IPS-20b (cell line): ENCODE data around the gene PTPN5.

Source experiments
- H3K27ac ChIP-seq: one replicate; pipeline ENCODE4 v1.5.1; 2013; ENCODE audit warnings: low read length
- H3K27me3 ChIP-seq: 2 replicates; pipeline ENCODE4 v1.6.1; 2013; ENCODE audit warnings: mild to moderate bottlenecking, low read length, inconsistent platforms; ENCODE audit not compliant: insufficient read depth
- H3K36me3 ChIP-seq: 2 replicates; pipeline ENCODE4 v1.6.1; 2013; ENCODE audit warnings: low read depth, mild to moderate bottlenecking, inconsistent platforms, low read length, moderate library complexity; ENCODE audit not compliant: insufficient read depth
- H3K4me1 ChIP-seq: 2 replicates; pipeline ENCODE4 v1.6.1; 2013; ENCODE audit warnings: mild to moderate bottlenecking, control low read depth, inconsistent platforms, low read length, moderate library complexity; ENCODE audit not compliant: insufficient read depth
- H3K4me3 ChIP-seq: 2 replicates; pipeline ENCODE4 v1.5.1; 2013; ENCODE audit warnings: mild to moderate bottlenecking, low read length, inconsistent platforms
- H3K9ac ChIP-seq: 2 replicates; pipeline ENCODE4 v1.6.1; 2013; ENCODE audit warnings: low read depth, mild to moderate bottlenecking, inconsistent platforms, low read length, moderate library complexity
- H3K9me3 ChIP-seq: 2 replicates; pipeline ENCODE4 v1.6.1; 2013; ENCODE audit warnings: mild to moderate bottlenecking, low read depth, low read length, inconsistent platforms; ENCODE audit not compliant: insufficient read depth

Gene PTPN5

GRCh38 chr11:18754308-18754707 lies 37.3 kb downstream of the PTPN5 start:
- no peak overlapping the region for H3K27ac ChIP-seq
- peaks cover 3% of the 10 kb centered on the region; the same call in 1 of the 2 replicates for H3K4me1 ChIP-seq
- H3K9ac ChIP-seq, result no peak overlapping the region
- no peaks in the 10 kb centered on the region for H3K9me3 ChIP-seq
- H3K4me3 ChIP-seq, result no peak overlapping the region
- no peaks in the 10 kb centered on the region for H3K27me3 ChIP-seq
- H3K36me3 ChIP-seq, result no peaks in the 10 kb centered on the region

- no peaks in the 10 kb centered on the region for H3K9me3 ChIP-seq
- H3K9ac ChIP-seq, result no peak overlapping the region
- H3K4me1 ChIP-seq, result peaks cover 6% of the 10 kb centered on the region
- no peaks in the 10 kb centered on the region for H3K27me3 ChIP-seq
- no peak overlapping the region for H3K4me3 ChIP-seq
- H3K27ac ChIP-seq, result no peak overlapping the region
- no peaks in the 10 kb centered on the region for H3K36me3 ChIP-seq
Observed at GRCh38 chr11:18752502-18752901, 39.1 kb downstream of the PTPN5 start.

DNA sequence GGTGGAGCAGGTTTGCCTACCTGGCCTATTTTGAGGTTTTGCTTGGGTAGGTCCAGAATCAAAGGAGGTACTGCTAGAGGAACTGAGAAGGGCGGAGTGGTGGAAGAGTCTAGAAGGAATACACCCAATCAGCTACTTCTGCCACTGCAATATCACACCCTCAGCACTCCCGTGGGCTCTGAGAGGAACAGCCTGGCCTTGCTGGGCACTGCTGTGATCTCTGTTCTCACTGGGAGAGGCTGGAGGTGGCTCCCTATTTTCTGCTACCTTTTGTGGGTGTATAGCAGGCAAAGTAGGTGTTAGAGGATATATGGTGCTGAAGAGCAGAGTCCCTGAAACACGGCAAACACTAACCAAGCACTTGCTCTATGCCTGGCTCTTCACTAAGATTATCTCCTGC lies 40.7 kb downstream of the PTPN5 start:
- H3K9me3 ChIP-seq, result no peaks in the 10 kb centered on the region
- peaks cover 6% of the 10 kb centered on the region for H3K4me1 ChIP-seq
- H3K27ac ChIP-seq, result no peak overlapping the region
- no peak overlapping the region for H3K4me3 ChIP-seq
- no peaks in the 10 kb centered on the region for H3K27me3 ChIP-seq
- H3K36me3 ChIP-seq, result no peaks in the 10 kb centered on the region
- H3K9ac ChIP-seq, result no peak overlapping the region

- Histone ChIP-seq H3K9me3 (no peaks in the 10 kb centered on the region), H3K36me3 (no peaks in the 10 kb centered on the region), H3K27ac (no peak overlapping the region), H3K4me3 (no peak overlapping the region), H3K4me1 (peaks cover 6% of the 10 kb centered on the region), H3K9ac (no peak overlapping the region), H3K27me3 (no peaks in the 10 kb centered on the region)
Observed at GRCh38 chr11:18749681-18750319, 41.8 kb downstream of the PTPN5 start.

- no peak overlapping the region for H3K9ac ChIP-seq
- no peak overlapping the region for H3K4me3 ChIP-seq
- no peaks in the 10 kb centered on the region for H3K9me3 ChIP-seq
- no peaks in the 10 kb centered on the region for H3K27me3 ChIP-seq
- H3K4me1 ChIP-seq, result peaks cover 6% of the 10 kb centered on the region
- no peaks in the 10 kb centered on the region for H3K36me3 ChIP-seq
- no peak overlapping the region for H3K27ac ChIP-seq
Observed at GRCh38 chr11:18748766-18749365, 42.7 kb downstream of the PTPN5 start.

DNA sequence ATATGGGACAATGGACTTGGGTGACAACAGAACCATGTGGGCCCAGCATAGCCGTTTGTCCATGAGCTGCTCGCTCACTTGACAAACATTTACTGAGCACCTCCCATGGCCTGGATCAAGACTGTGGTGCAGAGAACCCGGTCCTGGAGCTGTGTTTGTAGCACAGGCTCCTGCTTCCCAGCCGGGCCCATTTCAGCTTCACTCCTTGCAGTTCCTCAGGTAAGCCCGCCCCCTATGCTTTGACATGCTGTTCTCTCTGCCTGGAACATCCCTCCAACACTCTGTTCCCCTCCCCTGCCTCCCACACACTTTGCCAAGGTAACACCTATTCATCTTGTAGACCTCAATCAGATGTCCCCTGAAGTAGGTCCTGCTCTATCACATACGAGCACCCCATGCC lies 46.3 kb downstream of the PTPN5 start:
- Histone ChIP-seq H3K4me3 (no peak overlapping the region), H3K27me3 (no peaks in the 10 kb centered on the region), H3K4me1 (peaks cover 6% of the 10 kb centered on the region), H3K9me3 (no peaks in the 10 kb centered on the region), H3K36me3 (no peaks in the 10 kb centered on the region), H3K9ac (no peak overlapping the region), H3K27ac (no peak overlapping the region)

DNA sequence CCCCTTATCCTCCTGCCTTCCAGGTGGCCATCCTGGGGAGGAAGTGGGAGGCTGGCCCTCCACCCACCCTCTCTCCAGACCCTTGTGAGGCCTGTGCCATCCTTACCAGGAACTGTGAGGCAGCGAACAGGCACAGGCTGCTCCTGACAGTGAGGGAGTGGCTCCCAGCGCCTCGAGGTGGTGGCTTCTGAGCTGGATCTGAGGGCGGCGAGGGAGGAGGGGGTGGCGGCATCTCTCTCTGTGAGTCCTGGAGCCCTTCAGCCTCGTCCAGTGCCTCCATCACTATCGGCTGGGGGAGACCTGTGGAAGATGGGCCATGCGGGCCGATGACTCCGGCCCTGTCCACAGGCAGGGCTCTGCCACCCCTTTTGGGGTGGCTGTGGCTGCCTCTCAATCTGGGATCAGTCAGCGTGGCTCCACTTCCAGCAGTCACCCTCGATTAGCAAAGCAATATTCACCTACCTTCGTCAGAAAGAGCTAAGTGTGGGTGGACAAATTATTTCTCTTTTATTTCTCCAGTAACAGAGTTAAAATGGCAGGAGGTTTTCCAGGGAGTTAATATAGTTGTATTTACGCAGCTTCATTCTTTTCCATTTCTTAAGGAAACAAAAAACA lies 47.6 kb downstream of the PTPN5 start:
- Histone ChIP-seq H3K27ac (no peak overlapping the region), H3K4me3 (no peak overlapping the region), H3K9ac (no peak overlapping the region), H3K4me1 (peaks cover 2% of the 10 kb centered on the region; the same call in 1 of the 2 replicates), H3K27me3 (no peaks in the 10 kb centered on the region), H3K36me3 (no peaks in the 10 kb centered on the region), H3K9me3 (no peaks in the 10 kb centered on the region)

DNA sequence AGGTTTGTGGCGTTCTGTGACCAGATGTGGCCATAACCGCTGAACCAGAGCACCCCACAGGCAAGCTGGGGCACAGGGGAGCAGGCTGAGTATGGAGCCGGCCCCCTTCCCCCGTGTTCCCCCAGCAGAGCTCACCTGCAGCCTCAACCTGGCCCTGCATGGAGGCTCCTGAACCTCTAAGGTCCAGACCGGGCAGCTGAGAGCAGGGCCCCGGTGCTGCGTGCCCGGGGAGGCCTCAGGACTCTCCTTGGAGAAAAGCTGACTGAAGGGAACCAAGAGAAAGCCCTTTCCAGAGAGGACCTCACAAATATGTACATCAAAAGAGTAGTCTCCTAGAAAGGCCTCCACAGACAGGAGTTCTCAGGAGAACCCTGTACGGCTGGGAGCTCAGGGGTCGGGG lies 48.2 kb downstream of the PTPN5 start:
- Histone ChIP-seq H3K9ac (no peak overlapping the region), H3K4me1 (no peaks in the 10 kb centered on the region), H3K9me3 (no peaks in the 10 kb centered on the region), H3K36me3 (no peaks in the 10 kb centered on the region), H3K27me3 (no peaks in the 10 kb centered on the region), H3K27ac (no peak overlapping the region), H3K4me3 (no peak overlapping the region)

- no peak overlapping the region for H3K9ac ChIP-seq
- H3K36me3 ChIP-seq, result no peaks in the 10 kb centered on the region
- no peaks in the 10 kb centered on the region for H3K4me1 ChIP-seq
- no peak overlapping the region for H3K4me3 ChIP-seq
- H3K27me3 ChIP-seq, result no peaks in the 10 kb centered on the region
- no peak overlapping the region for H3K27ac ChIP-seq
- no peaks in the 10 kb centered on the region for H3K9me3 ChIP-seq
Observed at GRCh38 chr11:18741783-18742182, 49.8 kb downstream of the PTPN5 start.

GRCh38 chr11:18739685-18740084 lies 51.9 kb downstream of the PTPN5 start:
- no peak overlapping the region for H3K4me3 ChIP-seq
- no peaks in the 10 kb centered on the region for H3K27me3 ChIP-seq
- no peaks in the 10 kb centered on the region for H3K4me1 ChIP-seq
- no peaks in the 10 kb centered on the region for H3K9me3 ChIP-seq
- H3K27ac ChIP-seq, result no peak overlapping the region
- H3K9ac ChIP-seq, result no peak overlapping the region
- H3K36me3 ChIP-seq, result no peaks in the 10 kb centered on the region

DNA sequence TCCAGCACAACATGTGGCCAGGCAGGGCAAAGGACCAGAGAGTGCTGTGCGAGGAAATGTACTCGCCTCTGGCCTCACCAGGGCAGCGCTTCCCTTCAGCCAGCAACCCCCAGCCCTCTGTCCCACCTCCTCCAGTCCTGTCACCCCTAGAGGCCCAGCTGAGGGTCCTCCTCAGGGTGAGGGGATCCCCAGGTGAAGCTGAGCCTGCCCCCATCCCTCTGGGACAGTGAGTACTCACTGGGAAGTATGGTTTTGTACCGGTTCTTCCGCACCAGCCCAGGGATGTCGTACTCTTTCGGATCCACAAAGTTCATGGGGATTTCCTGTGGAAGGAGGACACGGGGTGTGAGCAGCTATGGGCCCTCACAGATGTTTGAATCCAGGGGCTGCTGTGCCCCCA lies 54.0 kb downstream of the PTPN5 start:
- H3K4me3 ChIP-seq, result no peak overlapping the region
- no peaks in the 10 kb centered on the region for H3K9me3 ChIP-seq
- no peak overlapping the region for H3K9ac ChIP-seq
- no peaks in the 10 kb centered on the region for H3K36me3 ChIP-seq
- H3K27ac ChIP-seq, result no peak overlapping the region
- H3K4me1 ChIP-seq, result no peaks in the 10 kb centered on the region
- H3K27me3 ChIP-seq, result no peaks in the 10 kb centered on the region

DNA sequence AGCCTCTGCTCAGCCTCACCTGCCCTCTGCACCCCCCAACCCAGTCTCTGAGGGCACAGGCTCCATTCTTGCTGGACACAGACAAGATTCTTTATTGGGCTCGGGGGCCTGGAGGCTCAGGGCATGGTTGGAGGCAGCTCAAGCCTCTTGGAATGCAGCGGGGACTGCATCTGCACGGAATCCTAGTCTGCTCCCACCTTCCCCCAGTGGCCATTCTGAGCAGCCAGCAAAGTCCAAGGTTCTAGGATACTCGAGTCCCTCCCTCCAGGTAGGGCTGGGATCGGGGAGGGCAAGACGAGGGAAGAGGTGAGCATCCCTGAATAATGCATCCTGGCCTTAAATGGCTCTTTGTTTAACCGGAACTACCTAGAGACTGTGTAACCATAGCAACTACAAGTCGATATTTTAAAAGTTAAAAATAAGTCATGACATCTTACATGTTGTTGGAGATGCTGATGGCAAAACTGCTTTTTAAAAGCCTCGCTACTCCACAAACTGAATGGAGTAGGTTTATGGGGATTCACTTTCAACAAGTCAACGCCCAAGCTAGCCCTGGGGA lies 54.9 kb downstream of the PTPN5 start:
- no peaks in the 10 kb centered on the region for H3K27me3 ChIP-seq
- no peak overlapping the region for H3K4me3 ChIP-seq
- H3K36me3 ChIP-seq, result no peaks in the 10 kb centered on the region
- no peak overlapping the region for H3K27ac ChIP-seq
- H3K4me1 ChIP-seq, result no peaks in the 10 kb centered on the region
- H3K9me3 ChIP-seq, result no peaks in the 10 kb centered on the region
- H3K9ac ChIP-seq, result no peak overlapping the region
